Pancreas (tissue), 10 donors: Measurements from ENCODE around the gene MADD. TPM values are rescaled to one million over a fixed set of nuclear protein-coding genes. Genes with fewer than 3 reads are reported as not detected.

Experiments
- ATAC-seq, 4 donors: fragments of 200-7000 bp; cut with Tn5 transposase; one replicate each; pipeline versions ENCODE4 v1.8.0 to v1.9.1; 2020; ENCODE audit warnings: mild to moderate bottlenecking in 4 of 4, moderate library complexity in 4 of 4
- DNase-seq, 6 donors: peaks; one replicate each; pipeline ENCODE4 v3.0.0-alpha.2; 2020
- FAIRE-seq: peaks from 2 replicates; lab custom pipeline; 2012; peaks lifted over from hg19 to GRCh38; lab: Jason Lieb, UNC
- H3K27ac ChIP-seq, 4 donors: fragments of 200-600 bp; sonication (generic); 1 replicate in 3 of 4; 2 replicates in 1 of 4; pipeline versions ENCODE4 v1.5.0 to v1.8.0; 2020
- H3K27me3 ChIP-seq, 4 donors: fragments of 200-600 bp; one replicate each; pipeline ENCODE4 v1.8.0; 2021
- H3K36me3 ChIP-seq, 3 donors: fragments of 200-600 bp; sonication (generic) in 1 of 3; one replicate each; pipeline versions ENCODE4 v1.5.0 to v1.8.0; 2020 to 2021
- H3K4me1 ChIP-seq, 3 donors: fragments of 200-600 bp; one replicate each; pipeline ENCODE4 v1.8.0; 2021
- H3K4me3 ChIP-seq, 4 donors: fragments of 200-600 bp; sonication (generic) in 2 of 4; one replicate each; pipeline versions ENCODE4 v1.5.0 to v1.8.0; 2020 to 2021
- H3K9me3 ChIP-seq, 4 donors: fragments of 200-600 bp; one replicate each; pipeline ENCODE4 v1.8.0; 2021
- WGBS, 2 donors: extraction: QIAGEN DNeasy Blood & Tissue Kit; methylation state at CpG; one replicate each; pipeline ENCODE4 v1.1.7; 2013; 5-methylcytosine and 5-hydroxymethylcytosine counted together
- intact Hi-C, 3 donors: fragments of 100-400 bp; cut with DNase I; formaldehyde crosslinking; loops; one replicate each; pipeline versions ENCODE4 v1.11.1 to v1.14.2; 2022
- polyA plus RNA-seq, 2 donors: library from polyadenylated mRNA; stranded (reverse); fragments of 200-250 nt; gene quantifications; one replicate each; pipeline ENCODE4 v1.2.3, GENCODE V29; 2013
- total RNA-seq, 6 donors: library from RNA; stranded (reverse); fragmentation: NEBNext Ultra II Directional in 4 of 6; extraction: Animal tissue kit (Norgen Biotek cat#: 25700) in 4 of 6; gene quantifications; one replicate each; pipeline versions ENCODE4 v1.2.1 to v1.2.4, GENCODE V29; 2021 to 2023
- TF ChIP-seq, protein P1 (sequence below), 4 donors: fragments of 200-600 bp; sonication (generic) in 3 of 4; IDR thresholded peaks; one replicate each; pipeline versions ENCODE4 v1.5.0 to v1.8.0; 2021; ENCODE audit warnings: antibody characterized with exemption in 4 of 4
- donor health status: healthy with polysubstance abuse.
- donor health status: DM: no; HTN: no; CAD: no; lungs with moderate emphysema.
- donor health status: DM: no; HTN: no; CAD: no.
- donor health status: control.
- donor health status: control.
- donor health status: Bipolar disorder and iron deficiency.
- donor health status: DM: yes; HTN: yes; CAD: no.
- donor health status: DM: no; HTN: no; CAD: no.
- donor health status: DM: no; HTN: no; CAD: no.
- donor health status: DM: yes; HTN: yes; CAD: no.

The MADD gene
- total and polyA plus RNA-seq, 8 donors = 15.0 to 36.9 (median 21.3) TPM

- no peak for FAIRE-seq
- DNase-seq = peak; percentile 81 to 96 (median 87)
- TF ChIP-seq, protein P1, sequence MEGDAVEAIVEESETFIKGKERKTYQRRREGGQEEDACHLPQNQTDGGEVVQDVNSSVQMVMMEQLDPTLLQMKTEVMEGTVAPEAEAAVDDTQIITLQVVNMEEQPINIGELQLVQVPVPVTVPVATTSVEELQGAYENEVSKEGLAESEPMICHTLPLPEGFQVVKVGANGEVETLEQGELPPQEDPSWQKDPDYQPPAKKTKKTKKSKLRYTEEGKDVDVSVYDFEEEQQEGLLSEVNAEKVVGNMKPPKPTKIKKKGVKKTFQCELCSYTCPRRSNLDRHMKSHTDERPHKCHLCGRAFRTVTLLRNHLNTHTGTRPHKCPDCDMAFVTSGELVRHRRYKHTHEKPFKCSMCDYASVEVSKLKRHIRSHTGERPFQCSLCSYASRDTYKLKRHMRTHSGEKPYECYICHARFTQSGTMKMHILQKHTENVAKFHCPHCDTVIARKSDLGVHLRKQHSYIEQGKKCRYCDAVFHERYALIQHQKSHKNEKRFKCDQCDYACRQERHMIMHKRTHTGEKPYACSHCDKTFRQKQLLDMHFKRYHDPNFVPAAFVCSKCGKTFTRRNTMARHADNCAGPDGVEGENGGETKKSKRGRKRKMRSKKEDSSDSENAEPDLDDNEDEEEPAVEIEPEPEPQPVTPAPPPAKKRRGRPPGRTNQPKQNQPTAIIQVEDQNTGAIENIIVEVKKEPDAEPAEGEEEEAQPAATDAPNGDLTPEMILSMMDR (IDR thresholded peaks at IDR 0.05) = no peak
- H3K4me3 ChIP-seq = peak within 1 kb of the TSS; percentile 54 to 88 (median 80)
- peak within 1 kb of the TSS; percentile 70 to 88 (median 82) for H3K27ac ChIP-seq
- intact Hi-C loops = no loop called here
- peaks cover 0 to 11% (median 5%) of the 10 kb centered on the region in 3 donors for H3K4me1 ChIP-seq
- peaks cover 0 to 18% (median 12%) of the 10 kb centered on the region in 3 donors for H3K36me3 ChIP-seq
- H3K27me3 ChIP-seq = no peaks in the 10 kb centered on the region
- H3K9me3 ChIP-seq = no peaks in the 10 kb centered on the region
- ATAC-seq = peak; percentile 97 to 99 (median 98)
- 0 to 1% methylated on average over 45 of the region's 45 CpGs for WGBS, 2 donors
Measured at GRCh38 chr11:47248664-47249377, 21.1 kb upstream of the MADD start, which contains the start of gene ACP2. ACP2 (minus strand) TSS chr11:47248814; CDS start chr11:47248789, 25 bp downstream.

- WGBS, 2 donors = 31 to 41% methylated on average over 3 of the region's 3 CpGs
- no peak for FAIRE-seq
- H3K4me1 ChIP-seq = peaks cover 0 to 11% (median 5%) of the 10 kb centered on the region in 3 donors
- TF ChIP-seq, protein P1 (IDR thresholded peaks at IDR 0.05) = no peak
- H3K27me3 ChIP-seq = no peaks in the 10 kb centered on the region
- peak overlapping the region in 3 of 4 donors; percentile 70 to 88 (median 77) for H3K27ac ChIP-seq
- intact Hi-C loops = no loop called here
- DNase-seq = no peak
- peak overlapping the region; percentile 54 to 88 (median 80) for H3K4me3 ChIP-seq
- ATAC-seq = no peak
- H3K36me3 ChIP-seq = peaks cover 0 to 13% (median 11%) of the 10 kb centered on the region in 3 donors
- no peaks in the 10 kb centered on the region for H3K9me3 ChIP-seq
Measured at GRCh38 chr11:47249378-47249715, 20.6 kb upstream of the MADD start.

DNA sequence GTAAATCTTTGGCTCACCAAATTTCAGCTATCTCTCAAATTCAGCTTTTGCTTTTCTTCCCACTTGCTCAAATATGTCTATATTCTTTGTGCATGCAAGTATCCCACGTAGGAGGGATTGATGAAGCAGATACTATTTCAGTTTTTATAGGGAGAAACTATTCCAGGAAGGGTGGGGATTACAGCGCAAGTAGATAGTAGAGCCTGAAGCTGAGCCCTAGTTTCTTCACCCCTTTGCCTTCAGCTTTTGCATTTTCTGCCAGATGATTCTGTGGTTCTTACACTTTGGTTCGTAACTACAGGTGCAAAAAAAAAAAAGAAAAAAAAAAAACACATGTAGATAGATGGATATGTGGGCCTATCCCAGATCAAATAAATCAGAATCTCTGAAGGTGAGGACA, 18.2 kb upstream of the MADD start:
- Histone ChIP-seq H3K27me3 (no peaks in the 10 kb centered on the region), H3K36me3 (no peaks in the 10 kb centered on the region), H3K9me3 (no peaks in the 10 kb centered on the region), H3K27ac (no peak overlapping the region), H3K4me3 (no peak overlapping the region), H3K4me1 (peaks cover 0 to 24% (median 9%) of the 10 kb centered on the region in 3 donors)
- TF ChIP-seq, protein P1 (IDR thresholded peaks at IDR 0.05) = no peak
- intact Hi-C loops = no loop called here
- FAIRE-seq (no peak), DNase-seq (no peak), ATAC-seq (no peak)
- WGBS, 2 donors = 91 to 92% methylated on average over 3 of the region's 3 CpGs

- no peak for FAIRE-seq
- TF ChIP-seq, protein P1 (IDR thresholded peaks at IDR 0.05) = no peak
- intact Hi-C loops = no loop called here
Measured at GRCh38 chr11:47253660-47254059, 16.3 kb upstream of the MADD start.

DNA sequence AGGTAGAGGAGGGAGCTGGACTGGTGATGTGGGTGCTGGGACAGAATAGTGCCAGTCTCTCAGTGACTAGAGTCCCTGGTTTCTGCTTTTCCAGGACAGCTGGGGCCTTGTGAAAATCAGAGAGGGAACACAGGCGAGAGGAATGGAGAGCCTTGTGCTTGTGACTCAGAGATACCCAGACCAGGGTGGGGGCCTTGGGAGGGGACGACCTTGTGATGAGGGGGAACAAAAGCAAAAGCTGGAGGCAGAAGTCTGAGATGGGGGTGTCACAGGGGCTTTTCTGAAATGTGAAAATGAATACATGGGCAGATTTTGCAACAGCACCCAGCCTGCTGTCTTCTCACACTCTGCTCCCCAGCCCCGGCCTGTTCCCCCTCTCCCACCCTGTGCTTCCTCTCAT, 15.5 kb upstream of the MADD start:
- FAIRE-seq (no peak), ATAC-seq (peak in 2 of 4 donors; percentile 4 to 9)

More at GRCh38 chr11:47253660-47254059, 16.3 kb upstream of the MADD start:
- H3K27ac ChIP-seq = peak overlapping the region in 2 of 4 donors; percentile 1 to 70
- no peaks in the 10 kb centered on the region for H3K27me3 ChIP-seq
- no peak for ATAC-seq
- no peaks in the 10 kb centered on the region for H3K9me3 ChIP-seq
- H3K4me3 ChIP-seq = no peak overlapping the region
- 52 to 57% methylated on average over 2 of the region's 2 CpGs for WGBS, 2 donors
- peaks cover 4 to 29% (median 9%) of the 10 kb centered on the region in 3 donors for H3K4me1 ChIP-seq
- peak in 1 of 6 donors; percentile 18 for DNase-seq
- H3K36me3 ChIP-seq = no peaks in the 10 kb centered on the region

More for the DNA sequence above, 15.5 kb upstream of the MADD start:
- TF ChIP-seq, protein P1 (IDR thresholded peaks at IDR 0.05) = no peak
- H3K9me3 ChIP-seq = no peaks in the 10 kb centered on the region
- no peaks in the 10 kb centered on the region for H3K27me3 ChIP-seq
- peak overlapping the region in 3 of 4 donors; percentile 1 to 70 (median 66) for H3K27ac ChIP-seq
- WGBS, 2 donors = 34 to 46% methylated on average over 3 of the region's 3 CpGs
- no peak overlapping the region for H3K4me3 ChIP-seq
- peak in 1 of 6 donors; percentile 39 for DNase-seq
- peaks cover 4 to 29% (median 7%) of the 10 kb centered on the region in 3 donors for H3K4me1 ChIP-seq
- intact Hi-C loops = no loop called here
- no peaks in the 10 kb centered on the region for H3K36me3 ChIP-seq
